Adrenal gland (tissue), 5 donors: ENCODE data around the gene KRTAP10-10.

Experiments
- POLR2A ChIP-seq, 2 donors: fragments of 450-650 bp; IDR thresholded peaks; one replicate each; pipeline ENCODE4 v1.6.1; 2017; ENCODE audit warnings: antibody characterized with exemption in 2 of 2, mild to moderate bottlenecking in 2 of 2, moderate library complexity in 1 of 2
- TF ChIP-seq, protein P1 (sequence below), 6 experiments: fragments of 450-650 bp in 4 of 6; fragments of 200-600 bp in 2 of 6; sonication (generic) in 1 of 6; IDR thresholded peaks; 1 replicate in 5 of 6; 2 replicates in 1 of 6; pipeline versions ENCODE4 v1.5.1 to v1.8.0; 2016 to 2021; ENCODE audit warnings: antibody characterized with exemption in 6 of 6, mild to moderate bottlenecking in 2 of 6, moderate library complexity in 1 of 6
- donor health status: DM: no; HTN: no; CAD: no.

DNA sequence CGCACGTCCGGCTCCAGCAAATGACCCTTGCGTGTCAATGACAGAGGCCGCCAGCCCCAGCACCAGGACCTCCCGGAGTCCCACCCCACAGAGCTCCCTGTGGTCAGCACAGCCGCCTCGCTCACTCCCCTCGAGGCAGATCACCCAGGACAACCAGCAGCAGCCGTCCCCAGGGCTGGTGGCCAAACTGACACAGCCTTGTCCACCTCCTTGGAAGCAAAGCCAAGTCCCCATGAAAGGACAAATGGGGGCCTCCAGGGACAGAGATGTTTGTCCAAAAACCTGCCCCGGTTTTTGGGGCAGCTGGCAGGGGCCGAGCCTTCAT lies 2.1 kb downstream of the KRTAP10-10 start:
- TF ChIP-seq, protein P1, sequence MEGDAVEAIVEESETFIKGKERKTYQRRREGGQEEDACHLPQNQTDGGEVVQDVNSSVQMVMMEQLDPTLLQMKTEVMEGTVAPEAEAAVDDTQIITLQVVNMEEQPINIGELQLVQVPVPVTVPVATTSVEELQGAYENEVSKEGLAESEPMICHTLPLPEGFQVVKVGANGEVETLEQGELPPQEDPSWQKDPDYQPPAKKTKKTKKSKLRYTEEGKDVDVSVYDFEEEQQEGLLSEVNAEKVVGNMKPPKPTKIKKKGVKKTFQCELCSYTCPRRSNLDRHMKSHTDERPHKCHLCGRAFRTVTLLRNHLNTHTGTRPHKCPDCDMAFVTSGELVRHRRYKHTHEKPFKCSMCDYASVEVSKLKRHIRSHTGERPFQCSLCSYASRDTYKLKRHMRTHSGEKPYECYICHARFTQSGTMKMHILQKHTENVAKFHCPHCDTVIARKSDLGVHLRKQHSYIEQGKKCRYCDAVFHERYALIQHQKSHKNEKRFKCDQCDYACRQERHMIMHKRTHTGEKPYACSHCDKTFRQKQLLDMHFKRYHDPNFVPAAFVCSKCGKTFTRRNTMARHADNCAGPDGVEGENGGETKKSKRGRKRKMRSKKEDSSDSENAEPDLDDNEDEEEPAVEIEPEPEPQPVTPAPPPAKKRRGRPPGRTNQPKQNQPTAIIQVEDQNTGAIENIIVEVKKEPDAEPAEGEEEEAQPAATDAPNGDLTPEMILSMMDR (IDR thresholded peaks at IDR 0.05) = no peak
- no peak for TF ChIP-seq POLR2A (IDR thresholded peaks at IDR 0.05)
